IMR-90 (cell line): ENCODE measurements around the gene RPRML. TPM values are rescaled to one million over a fixed set of nuclear protein-coding genes. Genes with fewer than 3 reads are reported as not detected.

ENCODE experiments used
- ATAC-seq: fragments of 200-7000 bp; cut with Tn5 transposase; 2 replicates; pipeline ENCODE4 v1.9.1; 2020; ENCODE audit warnings: low read depth, mild to moderate bottlenecking, moderate library complexity
- BruUV-seq: library from RNA; stranded (reverse); fragments of 400-500 nt; replicated peaks from 2 replicates; lab custom pipeline; 2021; lab: Mats Ljungman, UMichigan
- CTCF ChIA-PET: fragments of 300-600 bp; formaldehyde crosslinking; extraction: SDS; loops from one replicate; lab custom pipeline; 2021; ENCODE audit warnings: antibody characterized with exemption; lab: Yijun Ruan, JAX
- POLR2A ChIA-PET: fragments of 300-600 bp; sonication (Branson Sonifier 250); formaldehyde crosslinking; loops from one replicate; lab custom pipeline; 2022; ENCODE audit warnings: antibody characterized with exemption; ENCODE audit not compliant: unreplicated experiment; lab: Charles Lee
- DNase-seq: peaks from one replicate; pipeline ENCODE4 v3.0.0; 2013
- H2AFZ ChIP-seq: replicated peaks from 2 replicates; pipeline ENCODE3; 2013; ENCODE audit warnings: low read length, mild to moderate bottlenecking; ENCODE audit not compliant: poor library complexity
- H2AK5ac ChIP-seq: 2 replicates; pipeline ENCODE4 v1.6.1; 2013; ENCODE audit warnings: low read depth, low read length, inconsistent platforms
- H2AK9ac ChIP-seq: replicated peaks from 2 replicates; pipeline ENCODE3; 2013; ENCODE audit warnings: mild to moderate bottlenecking, low read depth, low read length, moderate library complexity; ENCODE audit not compliant: poor library complexity
- H2BK120ac ChIP-seq: 2 replicates; pipeline ENCODE4 v1.6.1; 2013; ENCODE audit warnings: low read depth, low read length, inconsistent platforms
- H2BK15ac ChIP-seq: 3 replicates; pipeline ENCODE4 v1.6.1; 2013; ENCODE audit warnings: low read depth, low read length, inconsistent platforms
- H2BK20ac ChIP-seq: 2 replicates; pipeline ENCODE4 v1.6.1; 2013; ENCODE audit warnings: low read depth, mild to moderate bottlenecking, inconsistent platforms, low read length, moderate library complexity
- H2BK5ac ChIP-seq: 2 replicates; pipeline ENCODE4 v1.6.1; 2013; ENCODE audit warnings: mild to moderate bottlenecking, low read depth, low read length, inconsistent platforms; ENCODE audit not compliant: poor library complexity, severe bottlenecking
- H3K14ac ChIP-seq: replicated peaks from 2 replicates; pipeline ENCODE4 v1.6.1; 2013; ENCODE audit warnings: low read depth, low read length, inconsistent platforms
- H3K18ac ChIP-seq: 2 replicates; pipeline ENCODE4 v1.6.1; 2013; ENCODE audit warnings: low read depth, low read length, control low read depth
- H3K23ac ChIP-seq: 2 replicates; pipeline ENCODE4 v1.6.1; 2013; ENCODE audit warnings: low read depth, low read length, inconsistent platforms
- H3K27ac ChIP-seq: 2 replicates; pipeline ENCODE4 v1.5.1; 2013; ENCODE audit warnings: mild to moderate bottlenecking, control low read depth, low read length; ENCODE audit not compliant: insufficient read depth
- H3K27me3 ChIP-seq: 2 replicates; pipeline ENCODE4 v1.6.1; 2013; ENCODE audit warnings: low read length; ENCODE audit not compliant: control insufficient read depth, insufficient read depth
- H3K36me3 ChIP-seq: 2 replicates; pipeline ENCODE4 v1.6.1; 2013; ENCODE audit warnings: low read length, mixed read lengths; ENCODE audit not compliant: control insufficient read depth, insufficient read depth
- H3K4ac ChIP-seq: 2 replicates; pipeline ENCODE4 v1.6.1; 2013; ENCODE audit warnings: low read depth, low read length, inconsistent platforms
- H3K4me1 ChIP-seq: 2 replicates; pipeline ENCODE4 v1.6.1; 2013; ENCODE audit warnings: low read length, mixed read lengths; ENCODE audit not compliant: control insufficient read depth, insufficient read depth
- H3K4me2 ChIP-seq: 2 replicates; pipeline ENCODE4 v1.6.1; 2013; ENCODE audit warnings: low read depth, mild to moderate bottlenecking, control low read depth, low read length, moderate library complexity
- H3K4me3 ChIP-seq: 2 replicates; pipeline ENCODE4 v1.5.1; 2013; ENCODE audit warnings: low read depth, mild to moderate bottlenecking, control low read depth, low read length, moderate library complexity; ENCODE audit not compliant: insufficient read depth
- H3K56ac ChIP-seq: 2 replicates; pipeline ENCODE4 v1.6.1; 2013; ENCODE audit warnings: low read length, inconsistent platforms; ENCODE audit not compliant: insufficient read depth; ENCODE audit errors: extremely low read depth
- H3K79me1 ChIP-seq, 2 experiments: 2 replicates each; pipeline ENCODE4 v1.6.1; 2013; ENCODE audit warnings: low read length in 2 of 2, inconsistent platforms in 1 of 2, low read depth in 1 of 2
- H3K9ac ChIP-seq: 2 replicates; pipeline ENCODE4 v1.6.1; 2013; ENCODE audit warnings: low read depth, low read length, control low read depth
- H3K9me1 ChIP-seq: 2 replicates; pipeline ENCODE4 v1.6.1; 2013; ENCODE audit warnings: low read length, inconsistent platforms; ENCODE audit not compliant: insufficient read depth
- H3K9me3 ChIP-seq: 2 replicates; pipeline ENCODE4 v1.6.1; 2013; ENCODE audit warnings: low read length; ENCODE audit not compliant: control insufficient read depth, insufficient read depth
- H4K20me1 ChIP-seq: 2 replicates; pipeline ENCODE4 v1.6.1; 2013; ENCODE audit warnings: low read length, inconsistent platforms; ENCODE audit not compliant: insufficient read depth
- H4K5ac ChIP-seq: 2 replicates; pipeline ENCODE4 v1.6.1; 2013; ENCODE audit warnings: mild to moderate bottlenecking, low read depth, low read length, control low read depth
- H4K8ac ChIP-seq, 2 experiments: 2 replicates each; pipeline ENCODE4 v1.6.1; 2013; ENCODE audit warnings: low read depth in 2 of 2, low read length in 2 of 2, control low read depth in 1 of 2, inconsistent platforms in 1 of 2
- H4K91ac ChIP-seq: 2 replicates; pipeline ENCODE4 v1.6.1; 2013; ENCODE audit warnings: low read depth, low read length, inconsistent platforms; ENCODE audit not compliant: insufficient read depth
- BHLHE40 ChIP-seq: fragments of 150-350 bp; IDR thresholded peaks from 2 replicates; pipeline ENCODE4 v1.6.1; 2016; ENCODE audit warnings: mild to moderate bottlenecking, low read depth, low read length
- CEBPB ChIP-seq: IDR thresholded peaks from 2 replicates; pipeline ENCODE4 v1.6.1; 2012; ENCODE audit warnings: low read depth, low read length, improper control_type of control experiment
- CHD1 ChIP-seq: IDR thresholded peaks from 2 replicates; pipeline ENCODE4 v1.6.1; 2012; ENCODE audit warnings: low read depth, low read length, improper control_type of control experiment
- FOS ChIP-seq: fragments of 150-350 bp; IDR thresholded peaks from 2 replicates; pipeline ENCODE4 v1.6.1; 2016; ENCODE audit warnings: low read depth, low read length
- MAFK ChIP-seq: IDR thresholded peaks from 2 replicates; pipeline ENCODE4 v1.6.1; 2012; ENCODE audit warnings: low read depth, low read length, improper control_type of control experiment
- MAZ ChIP-seq: IDR thresholded peaks from 2 replicates; pipeline ENCODE4 v1.6.1; 2012; ENCODE audit warnings: low read depth, mild to moderate bottlenecking, low read length, improper control_type of control experiment, moderate library complexity, borderline replicate concordance
- MXI1 ChIP-seq: IDR thresholded peaks from 2 replicates; pipeline ENCODE4 v1.6.1; 2012; ENCODE audit warnings: low read depth, mild to moderate bottlenecking, low read length, moderate library complexity, borderline replicate concordance
- NFE2L2 ChIP-seq: fragments of 150-350 bp; IDR thresholded peaks from 2 replicates; pipeline ENCODE4 v1.6.1; 2016; ENCODE audit warnings: low read depth, mild to moderate bottlenecking, low read length
- RAD21 ChIP-seq: IDR thresholded peaks from 2 replicates; pipeline ENCODE4 v1.6.1; 2012; ENCODE audit warnings: low read length, improper control_type of control experiment
- whole genome bisulfite sequencing, 2 experiments: methylation state at CpG; one replicate each; pipeline versions ENCODE4 v1.1.5 to v1.1.7; 2013; ENCODE audit warnings: missing lambda C conversion rate in 2 of 2; ENCODE audit not compliant: insufficient read length in 1 of 2; ENCODE audit errors: extremely low coverage in 2 of 2; 5-methylcytosine and 5-hydroxymethylcytosine counted together
- dilution Hi-C: fragments of 300-500 bp; cut with HindIII; formaldehyde crosslinking; loops from one replicate; pipeline ENCODE4 v1.14.3; 2018; ENCODE audit warnings: low sequenced_read_pairs; ENCODE audit not compliant: unreplicated experiment
- in situ Hi-C: fragments of 300-500 bp; cut with MboI; formaldehyde crosslinking; loops from 3 replicates; pipeline ENCODE4 v1.14.3; 2019; ENCODE audit warnings: low sequenced_read_pairs, inconsistent platforms, mixed read lengths
- intact Hi-C: fragments of 100-400 bp; cut with micrococcal nuclease; formaldehyde crosslinking; loops from 2 replicates; pipeline ENCODE4 v1.10.0; 2022
- polyA plus RNA-seq, 3 experiments: library from polyadenylated mRNA; depleted of rRNA; stranded (reverse); fragments of >200 nt; gene quantifications; 2 replicates each; pipeline ENCODE4 v1.2.3, GENCODE V29; 2012; ENCODE audit warnings: low replicate concordance in 1 of 3
- total RNA-seq: library from RNA; depleted of rRNA; stranded (reverse); fragments of >200 nt; gene quantifications from 2 replicates; pipeline ENCODE4 v1.2.3, GENCODE V29; 2012

RPRML gene
- total and polyA plus RNA-seq, 2 of the 4 experiments (the other 2 are of a cell fraction) = not detected

DNA sequence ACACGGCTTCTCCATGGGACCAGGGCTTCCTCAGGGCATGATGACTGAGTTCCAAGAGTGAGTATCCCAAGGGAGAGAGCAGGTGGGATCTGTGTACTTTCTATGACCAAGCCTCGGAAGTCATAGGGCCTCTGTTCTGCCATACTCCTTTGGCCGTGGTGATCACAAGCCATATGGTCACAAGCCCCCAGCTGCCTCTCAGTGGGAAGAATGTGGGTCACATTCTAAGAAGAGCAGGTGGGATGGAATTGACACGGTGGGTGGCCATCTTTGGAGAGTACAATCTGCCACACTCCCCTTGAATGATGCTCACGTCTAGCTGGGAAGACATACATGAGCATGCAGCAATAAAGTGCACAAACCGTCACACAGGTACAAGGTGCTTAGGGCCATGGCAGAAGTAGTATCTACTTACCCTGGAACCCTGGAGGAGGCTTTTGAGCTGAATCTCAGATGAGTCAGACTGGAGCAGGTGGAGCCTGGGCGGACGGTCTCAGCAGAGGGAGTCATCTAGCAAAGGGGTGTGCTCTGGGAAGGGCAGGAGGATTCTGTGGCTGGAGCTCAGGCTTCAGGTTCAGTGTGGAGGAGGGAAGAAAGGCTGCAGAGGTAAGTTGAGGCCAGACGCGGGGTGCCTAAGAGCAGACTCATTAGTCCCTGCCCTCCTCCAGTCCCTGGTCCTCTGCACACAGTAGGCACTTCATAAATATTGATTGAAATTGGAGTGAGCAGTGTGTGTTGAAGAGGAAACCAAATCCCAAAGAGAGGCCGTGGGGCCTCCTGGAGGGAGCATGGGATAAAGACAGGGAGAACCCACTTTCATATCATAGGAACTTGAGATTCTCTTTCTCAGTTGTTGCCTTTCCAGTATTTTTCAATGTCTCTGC, 29.5 kb downstream of the RPRML start (continued):
- TF ChIP-seq MXI1 = no peak
- no peak for TF ChIP-seq BHLHE40

DNA sequence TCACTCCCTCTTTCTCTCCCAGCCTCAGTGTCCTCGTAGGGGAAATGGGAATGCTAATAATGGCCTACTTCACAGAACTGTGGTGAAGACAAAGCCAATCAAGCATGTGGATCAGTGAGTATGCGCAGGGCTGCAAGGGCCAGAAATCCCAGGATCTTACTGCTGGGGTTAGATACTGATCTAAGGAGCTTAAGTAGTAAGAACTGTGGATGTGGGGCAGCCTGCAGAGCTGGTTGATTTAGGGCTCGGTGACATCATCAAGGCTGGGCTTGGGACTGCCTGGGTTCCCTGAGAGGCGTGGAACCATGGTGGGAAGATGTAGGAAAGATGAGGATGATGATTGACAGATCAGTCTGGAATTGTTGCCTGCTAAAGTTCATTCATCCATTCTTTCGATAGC, 30.5 kb downstream of the RPRML start:
- H2AK5ac ChIP-seq = no peak overlapping the region
- H3K4me2 ChIP-seq = no peak overlapping the region
- no peak overlapping the region for H4K8ac ChIP-seq
- DNase-seq = no peak
- H3K23ac ChIP-seq = no peak overlapping the region
- H3K9ac ChIP-seq = no peak overlapping the region
- H3K4me3 ChIP-seq = no peak overlapping the region
- BruUV-seq = no TSS peak
- POLR2A ChIA-PET = no interaction called here
- H2BK120ac ChIP-seq = no peak overlapping the region
- no peaks in the 10 kb centered on the region for H3K36me3 ChIP-seq
- H3K4me1 ChIP-seq = peaks cover 8% of the 10 kb centered on the region
- CTCF ChIA-PET = no interaction called here
- no peak for ATAC-seq
- H2AFZ ChIP-seq = no peak overlapping the region
- no peak overlapping the region for H3K56ac ChIP-seq
- dilution Hi-C loops (no loop called here), intact Hi-C loops (no loop called here), in situ Hi-C loops (loop anchor here (5.0 kb wide), 1 partner anchor 54 kb away; no protein-coding TSS in a partner anchor)
- H4K91ac ChIP-seq = no peak overlapping the region
- no peak overlapping the region for H2BK20ac ChIP-seq
- H3K4ac ChIP-seq = no peak overlapping the region
- no peaks in the 10 kb centered on the region; the same call in 1 of the 2 replicates for H3K27me3 ChIP-seq
- no peak overlapping the region for H3K14ac ChIP-seq
- H3K9me3 ChIP-seq = no peaks in the 10 kb centered on the region
- no peak overlapping the region for H2AK9ac ChIP-seq
- H3K9me1 ChIP-seq = peaks cover 2% of the 10 kb centered on the region; the same call in 1 of the 2 replicates
- no peaks in the 10 kb centered on the region for H3K79me1 ChIP-seq
- no peak for TF ChIP-seq MAFK
- no peak for TF ChIP-seq NFE2L2
- no peak for TF ChIP-seq MXI1
- no peak for TF ChIP-seq RAD21
- no peak for TF ChIP-seq CEBPB
- no peak for TF ChIP-seq FOS
- no peak for TF ChIP-seq CHD1
- no peak for TF ChIP-seq MAZ
- peaks cover 18% of the 10 kb centered on the region for H4K20me1 ChIP-seq
- H3K27ac ChIP-seq = no peak overlapping the region
- no peak overlapping the region for H3K18ac ChIP-seq
- no peak overlapping the region for H2BK5ac ChIP-seq
- WGBS, 2 experiments = 86% methylated on average over 3 of the region's 5 CpGs; no CpG with 5 or more reads in 1 of the 2 experiments
- H4K5ac ChIP-seq = no peak overlapping the region
- H2BK15ac ChIP-seq = no peak overlapping the region
